B cell (primary cell): ENCODE measurements around the gene OR52B2.

Experiments
- EZH2 ChIP-seq: IDR thresholded peaks from 2 replicates; pipeline ENCODE4 v1.6.1; 2012; ENCODE audit warnings: borderline replicate concordance, low read depth, mild to moderate bottlenecking, moderate library complexity, low read length; ENCODE audit not compliant: insufficient read depth, poor library complexity, severe bottlenecking
- TF ChIP-seq, protein P1 (sequence below): fragments of 200-600 bp; IDR thresholded peaks from one replicate; pipeline ENCODE4 v1.8.0; 2022; ENCODE audit warnings: antibody characterized with exemption, mild to moderate bottlenecking

DNA sequence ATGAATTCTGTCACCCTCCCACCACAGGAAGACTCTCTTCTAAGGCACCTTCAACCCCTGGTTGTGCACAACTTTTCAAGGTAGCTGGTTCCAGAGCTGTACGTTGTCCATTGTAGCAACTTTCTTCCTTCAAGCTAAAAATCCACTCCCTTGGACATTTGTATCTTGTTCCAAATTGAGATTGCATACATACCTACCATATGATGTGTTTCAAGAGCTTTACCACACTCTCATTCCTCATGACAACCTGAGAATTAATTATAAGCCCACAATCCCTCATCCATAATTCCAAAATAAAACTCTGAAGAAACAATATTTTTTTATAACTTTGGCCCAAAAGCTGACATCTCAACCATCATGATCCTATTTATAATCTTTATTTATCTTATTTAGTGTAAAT is 31.9 kb upstream of the OR52B2 start:
- TF ChIP-seq, protein P1, sequence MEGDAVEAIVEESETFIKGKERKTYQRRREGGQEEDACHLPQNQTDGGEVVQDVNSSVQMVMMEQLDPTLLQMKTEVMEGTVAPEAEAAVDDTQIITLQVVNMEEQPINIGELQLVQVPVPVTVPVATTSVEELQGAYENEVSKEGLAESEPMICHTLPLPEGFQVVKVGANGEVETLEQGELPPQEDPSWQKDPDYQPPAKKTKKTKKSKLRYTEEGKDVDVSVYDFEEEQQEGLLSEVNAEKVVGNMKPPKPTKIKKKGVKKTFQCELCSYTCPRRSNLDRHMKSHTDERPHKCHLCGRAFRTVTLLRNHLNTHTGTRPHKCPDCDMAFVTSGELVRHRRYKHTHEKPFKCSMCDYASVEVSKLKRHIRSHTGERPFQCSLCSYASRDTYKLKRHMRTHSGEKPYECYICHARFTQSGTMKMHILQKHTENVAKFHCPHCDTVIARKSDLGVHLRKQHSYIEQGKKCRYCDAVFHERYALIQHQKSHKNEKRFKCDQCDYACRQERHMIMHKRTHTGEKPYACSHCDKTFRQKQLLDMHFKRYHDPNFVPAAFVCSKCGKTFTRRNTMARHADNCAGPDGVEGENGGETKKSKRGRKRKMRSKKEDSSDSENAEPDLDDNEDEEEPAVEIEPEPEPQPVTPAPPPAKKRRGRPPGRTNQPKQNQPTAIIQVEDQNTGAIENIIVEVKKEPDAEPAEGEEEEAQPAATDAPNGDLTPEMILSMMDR: no peak
- no peak for TF ChIP-seq EZH2
